ENCODE results near the gene HS6ST1. TPM values are rescaled to one million over a fixed set of nuclear protein-coding genes. Genes with fewer than 3 reads are reported as not detected.

HS6ST1 gene
- total RNA-seq, 1 experiment from 2014 or later = 21.5 TPM

DNA sequence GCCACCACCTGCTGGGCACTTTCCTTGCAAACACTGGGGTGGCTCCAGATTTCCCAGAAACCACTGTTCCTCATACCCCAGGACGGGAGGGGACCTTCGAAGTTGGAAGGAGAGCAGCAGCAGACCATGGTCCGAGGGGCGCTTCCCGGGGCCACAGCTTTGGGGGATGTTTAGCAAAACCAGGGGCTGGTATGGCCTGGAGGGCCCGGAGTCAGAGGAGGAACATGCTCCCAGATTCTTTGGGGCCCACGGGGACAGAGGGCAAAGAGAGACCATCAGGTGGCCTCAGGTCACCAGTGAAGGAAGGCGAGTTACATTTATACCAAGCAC, 25.3 kb downstream of the HS6ST1 start:
- no peaks in the 10 kb centered on the region for H3K27me3 ChIP-seq (ENCODE audit: low read length)
- no peaks in the 10 kb centered on the region for H3K36me3 ChIP-seq (ENCODE audit: low read depth, low read length)
- H3K79me2 ChIP-seq (ENCODE audit: low read length) = 0 out of 2 replicates have a peak, but pooled peaks cover 6% of the 10 kb centered on the region
- H3K9me3 ChIP-seq (ENCODE audit: low read length) = no peaks in the 10 kb centered on the region
- intact Hi-C loops (cut with micrococcal nuclease) = no loop called here
- TF ChIP-seq EZH2 (IDR thresholded peaks at IDR 0.05; ENCODE audit: low read length, unreplicated experiment) = no peak
- no peak for TF ChIP-seq EZH2phosphoT487 (IDR thresholded peaks at IDR 0.05; ENCODE audit: borderline replicate concordance, low read length)
- TF ChIP-seq, protein P1, sequence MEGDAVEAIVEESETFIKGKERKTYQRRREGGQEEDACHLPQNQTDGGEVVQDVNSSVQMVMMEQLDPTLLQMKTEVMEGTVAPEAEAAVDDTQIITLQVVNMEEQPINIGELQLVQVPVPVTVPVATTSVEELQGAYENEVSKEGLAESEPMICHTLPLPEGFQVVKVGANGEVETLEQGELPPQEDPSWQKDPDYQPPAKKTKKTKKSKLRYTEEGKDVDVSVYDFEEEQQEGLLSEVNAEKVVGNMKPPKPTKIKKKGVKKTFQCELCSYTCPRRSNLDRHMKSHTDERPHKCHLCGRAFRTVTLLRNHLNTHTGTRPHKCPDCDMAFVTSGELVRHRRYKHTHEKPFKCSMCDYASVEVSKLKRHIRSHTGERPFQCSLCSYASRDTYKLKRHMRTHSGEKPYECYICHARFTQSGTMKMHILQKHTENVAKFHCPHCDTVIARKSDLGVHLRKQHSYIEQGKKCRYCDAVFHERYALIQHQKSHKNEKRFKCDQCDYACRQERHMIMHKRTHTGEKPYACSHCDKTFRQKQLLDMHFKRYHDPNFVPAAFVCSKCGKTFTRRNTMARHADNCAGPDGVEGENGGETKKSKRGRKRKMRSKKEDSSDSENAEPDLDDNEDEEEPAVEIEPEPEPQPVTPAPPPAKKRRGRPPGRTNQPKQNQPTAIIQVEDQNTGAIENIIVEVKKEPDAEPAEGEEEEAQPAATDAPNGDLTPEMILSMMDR (conservative IDR thresholded peaks at IDR 0.05; ENCODE audit: low read depth, low read length) = no peak
- no peaks in the 10 kb centered on the region for H3F3A ChIP-seq (ENCODE audit: low read length, unreplicated experiment)
- no peak overlapping the region for H3K4me2 ChIP-seq (ENCODE audit: low read length)
- H3K27ac ChIP-seq (ENCODE audit: low read length) = no peak overlapping the region
- H3K9me2 ChIP-seq (replicated peaks; ENCODE audit: low read length) = no peaks in the 10 kb centered on the region
- BruUV-seq (replicated peaks) = no TSS peak
- POLR2A ChIA-PET (ENCODE audit: unreplicated experiment) = no interaction called here
- DNase-seq = no peak
- ATAC-seq = no peak
- no peaks in the 10 kb centered on the region for H4K20me1 ChIP-seq (ENCODE audit: low read length)
- no peak overlapping the region for H2AFZ ChIP-seq (ENCODE audit: low read length)
- no peaks in the 10 kb centered on the region for H3K4me1 ChIP-seq (ENCODE audit: insufficient read depth, low read length)
- no peak overlapping the region for H3K9ac ChIP-seq (ENCODE audit: low read length)
- CTCF ChIA-PET = no interaction called here
- no peak overlapping the region for H3K4me3 ChIP-seq (ENCODE audit: low read length)

DNA sequence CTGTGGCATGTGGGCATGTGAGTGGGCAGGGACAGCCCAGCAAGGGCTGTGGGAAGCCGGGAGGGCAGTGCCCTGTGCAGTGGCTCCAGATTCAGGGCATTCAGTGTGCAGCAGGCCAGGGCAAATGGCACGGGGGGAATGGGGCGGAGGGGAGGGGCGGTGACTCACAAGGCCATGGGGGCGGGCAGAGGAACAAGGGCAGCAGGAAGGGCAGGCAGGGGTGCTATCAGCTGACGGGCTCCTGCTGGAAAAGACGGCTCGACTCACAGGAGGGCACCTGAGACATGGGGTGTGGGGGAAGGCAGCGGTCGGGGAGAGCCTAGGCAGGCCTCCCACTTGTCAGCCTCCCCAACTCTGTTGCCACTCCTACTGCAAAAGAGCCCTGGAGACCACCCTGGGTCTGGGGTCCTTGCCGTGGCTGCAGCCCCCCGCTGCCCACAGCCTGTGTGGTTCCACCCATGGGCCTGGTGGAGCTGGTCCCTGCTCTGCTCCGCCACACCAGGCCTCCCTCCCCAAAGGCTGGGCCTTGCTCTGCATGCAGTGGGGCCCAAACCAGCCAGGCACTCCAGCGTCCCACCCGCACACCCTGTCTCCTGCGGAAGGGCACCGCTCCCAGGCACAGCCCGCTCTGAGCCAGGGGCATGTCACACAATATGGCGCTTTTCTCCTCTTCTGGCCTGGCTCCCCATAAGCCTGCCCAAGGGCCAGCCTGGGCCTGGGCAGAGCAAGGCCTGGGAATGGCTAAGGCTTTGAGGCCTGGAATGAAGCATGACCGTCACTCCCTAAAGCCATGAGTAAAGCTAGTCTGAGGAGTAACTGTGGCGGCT, 25.9 kb downstream of the HS6ST1 start:
- ChIA-PET POLR2A (ENCODE audit: unreplicated experiment) (no interaction called here), CTCF (no interaction called here)
- ATAC-seq (no peak), DNase-seq (no peak)
- H3K4me2 ChIP-seq (ENCODE audit: low read length) = no peak overlapping the region
- H3K9me2 ChIP-seq (replicated peaks; ENCODE audit: low read length) = no peaks in the 10 kb centered on the region
- no peaks in the 10 kb centered on the region for H3K27me3 ChIP-seq (ENCODE audit: low read length)
- no peak for TF ChIP-seq EZH2phosphoT487 (IDR thresholded peaks at IDR 0.05; ENCODE audit: borderline replicate concordance, low read length)
- no peak for TF ChIP-seq EZH2 (IDR thresholded peaks at IDR 0.05; ENCODE audit: low read length, unreplicated experiment)
- TF ChIP-seq, protein P1 (conservative IDR thresholded peaks at IDR 0.05; ENCODE audit: low read depth, low read length) = no peak
- H4K20me1 ChIP-seq (ENCODE audit: low read length) = no peaks in the 10 kb centered on the region
- H3K79me2 ChIP-seq (ENCODE audit: low read length) = 0 out of 2 replicates have a peak, but pooled peaks cover 6% of the 10 kb centered on the region
- no TSS peak for BruUV-seq (replicated peaks)
- no peak overlapping the region for H3K4me3 ChIP-seq (ENCODE audit: low read length)
- H3K9ac ChIP-seq (ENCODE audit: low read length) = no peak overlapping the region
- H3K27ac ChIP-seq (ENCODE audit: low read length) = no peak overlapping the region
- intact Hi-C loops (cut with micrococcal nuclease) = no loop called here
- no peaks in the 10 kb centered on the region for H3K36me3 ChIP-seq (ENCODE audit: low read depth, low read length)
- H3K4me1 ChIP-seq (ENCODE audit: insufficient read depth, low read length) = no peaks in the 10 kb centered on the region
- H3K9me3 ChIP-seq (ENCODE audit: low read length) = no peaks in the 10 kb centered on the region
- no peaks in the 10 kb centered on the region for H3F3A ChIP-seq (ENCODE audit: low read length, unreplicated experiment)
- no peak overlapping the region for H2AFZ ChIP-seq (ENCODE audit: low read length)

DNA sequence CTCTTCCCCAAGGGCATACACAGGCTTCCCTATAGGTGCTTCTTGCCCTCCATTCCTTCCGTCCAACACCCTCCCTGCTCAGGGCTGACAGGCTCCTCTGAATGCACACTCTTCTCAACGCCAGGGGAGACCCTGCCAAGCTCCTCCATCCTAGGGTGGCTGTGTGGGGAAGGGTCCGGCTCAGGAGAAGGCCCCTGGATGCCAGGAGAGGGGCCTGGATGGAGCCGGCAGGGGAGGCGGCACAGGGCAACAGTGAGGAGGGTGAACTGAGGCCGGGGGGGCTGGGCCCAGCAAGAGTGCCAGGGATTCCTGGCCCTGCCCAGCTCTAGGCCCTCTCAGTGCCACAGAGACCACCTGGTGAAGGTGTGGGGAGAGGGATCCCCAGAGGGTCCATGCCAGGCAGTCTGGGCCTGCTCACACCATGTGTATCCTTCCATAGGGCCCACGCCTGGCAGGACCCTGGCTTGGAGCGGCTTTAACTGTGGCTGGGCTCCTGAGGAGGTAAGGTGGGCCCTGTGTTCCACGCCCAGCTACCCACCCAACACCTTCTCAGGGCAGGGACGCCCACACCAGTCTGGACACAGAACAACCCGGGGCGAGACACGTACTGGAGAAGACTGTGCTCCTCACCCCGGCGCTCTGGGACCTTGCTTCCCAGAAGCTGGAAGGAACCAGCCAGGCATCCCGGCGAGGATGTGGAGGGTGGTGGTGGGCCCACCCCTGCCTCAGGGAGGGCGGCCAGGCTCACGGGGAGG, 26.6 kb downstream of the HS6ST1 start:
- Histone ChIP-seq H3F3A (ENCODE audit: low read length, unreplicated experiment) (no peaks in the 10 kb centered on the region), H3K4me2 (ENCODE audit: low read length) (no peak overlapping the region), H3K9me3 (ENCODE audit: low read length) (no peaks in the 10 kb centered on the region), H4K20me1 (ENCODE audit: low read length) (no peaks in the 10 kb centered on the region), H3K4me1 (ENCODE audit: insufficient read depth, low read length) (no peaks in the 10 kb centered on the region), H3K27me3 (ENCODE audit: low read length) (no peaks in the 10 kb centered on the region), H3K36me3 (ENCODE audit: low read depth, low read length) (no peaks in the 10 kb centered on the region), H3K4me3 (ENCODE audit: low read length) (no peak overlapping the region), H3K9ac (ENCODE audit: low read length) (no peak overlapping the region), H2AFZ (ENCODE audit: low read length) (no peak overlapping the region), H3K27ac (ENCODE audit: low read length) (no peak overlapping the region), H3K9me2 (replicated peaks; ENCODE audit: low read length) (no peaks in the 10 kb centered on the region), H3K79me2 (ENCODE audit: low read length) (0 out of 2 replicates have a peak, but pooled peaks cover 6% of the 10 kb centered on the region)
- CTCF ChIA-PET = no interaction called here
- no TSS peak for BruUV-seq (replicated peaks)
- no peak for DNase-seq
- POLR2A ChIA-PET (ENCODE audit: unreplicated experiment) = no interaction called here
- no peak for TF ChIP-seq EZH2 (IDR thresholded peaks at IDR 0.05; ENCODE audit: low read length, unreplicated experiment)
- no peak for TF ChIP-seq EZH2phosphoT487 (IDR thresholded peaks at IDR 0.05; ENCODE audit: borderline replicate concordance, low read length)
- TF ChIP-seq, protein P1 (conservative IDR thresholded peaks at IDR 0.05; ENCODE audit: low read depth, low read length) = no peak
- ATAC-seq = no peak
- intact Hi-C loops (cut with micrococcal nuclease) = no loop called here

Data from PC-3 (cell line).